ENCODE measurements around the gene SEMA4A. TPM values are rescaled to one million over a fixed set of nuclear protein-coding genes. Genes with fewer than 3 reads are reported as not detected.

SEMA4A gene
- 0.29 and 0.65 TPM in 2 replicates for total RNA-seq

GRCh38 chr1:156153362-156153761 lies at the start of gene SEMA4A:
Gene SEMA4A (plus strand): TSS chr1:156153585. CDS start chr1:156154579, 994 bp downstream.

GRCh38 chr1:156114101-156114918 lies 39.1 kb upstream of the SEMA4A start, which contains the start of gene LMNA:
Gene LMNA (plus strand): TSS chr1:156114711. CDS start chr1:156114919, 208 bp downstream.

GRCh38 chr1:156193488-156194299 lies 40.3 kb downstream of the SEMA4A start, which contains the start of gene SLC25A44:
Gene SLC25A44 (plus strand): TSS chr1:156194104. CDS start chr1:156199848, 5,744 bp downstream.

GRCh38 chr1:156212833-156213643 lies 59.7 kb downstream of the SEMA4A start, which contains the start of gene PMF1:
Gene PMF1 (plus strand): TSS chr1:156213007. CDS start chr1:156213016, 9 bp downstream.

Small RNA genes within 50 kb of the gene (small RNA-seq; reads per million reads assigned to genes)
- not detected for gene RF00568

Other genes with a start within 250 kb of the SEMA4A start
- 35.6 and 48.0 TPM in 2 replicates for gene RIT1, start 242.2 kb upstream of the SEMA4A start, total RNA-seq
- gene KHDC4, start 219.2 kb upstream of the SEMA4A start, total RNA-seq, result 36.6 and 40.6 TPM in 2 replicates
- not detected in 2 replicates for gene RXFP4, start 211.9 kb upstream of the SEMA4A start, total RNA-seq
- gene ARHGEF2, start 175.0 kb upstream of the SEMA4A start, total RNA-seq, result 100 and 106 TPM in 2 replicates
- gene SSR2, start 132.6 kb upstream of the SEMA4A start, total RNA-seq, result 605 and 637 TPM in 2 replicates
- gene UBQLN4, start 99.8 kb upstream of the SEMA4A start, total RNA-seq, result 30.4 and 33.1 TPM in 2 replicates
- 43.7 and 70.9 TPM in 2 replicates for gene LAMTOR2, start 98.8 kb upstream of the SEMA4A start, total RNA-seq
- not detected in 2 replicates for gene RAB25, start 92.4 kb upstream of the SEMA4A start, total RNA-seq
- 15.8 and 19.9 TPM in 2 replicates for gene MEX3A, start 71.1 kb upstream of the SEMA4A start, total RNA-seq
- gene LMNA, start 38.9 kb upstream of the SEMA4A start, total RNA-seq, result 724 and 847 TPM in 2 replicates
- gene SLC25A44, start 40.5 kb downstream of the SEMA4A start, total RNA-seq, result 18.3 and 21.3 TPM in 2 replicates
- gene PMF1, start 59.4 kb downstream of the SEMA4A start, total RNA-seq, result 51.9 and 54.3 TPM in 2 replicates
- gene BGLAP, start 88.6 kb downstream of the SEMA4A start, total RNA-seq, result 0.19 and 0.33 TPM in 2 replicates
- gene PAQR6, start 94.5 kb downstream of the SEMA4A start, total RNA-seq, result 0.33 and 0.57 TPM in 2 replicates
- gene SMG5, start 129.2 kb downstream of the SEMA4A start, total RNA-seq, result 72.8 and 73.3 TPM in 2 replicates
- gene TMEM79, start 130.7 kb downstream of the SEMA4A start, total RNA-seq, result 0.98 and 1.9 TPM in 2 replicates
- 54.7 and 83.6 TPM in 2 replicates for gene GLMP, start 142.1 kb downstream of the SEMA4A start, total RNA-seq
- 0.33 TPM in 1 of 2 replicates, not detected in the other for gene VHLL, start 145.7 kb downstream of the SEMA4A start, total RNA-seq
- 523 and 571 TPM in 2 replicates for gene CCT3, start 184.7 kb downstream of the SEMA4A start, total RNA-seq
- 0.65 TPM in 1 of 2 replicates, not detected in the other for gene TSACC, start 184.9 kb downstream of the SEMA4A start, total RNA-seq
- gene RHBG, start 215.6 kb downstream of the SEMA4A start, total RNA-seq, result not detected in 2 replicates